Choroid plexus epithelial cell (primary cell): ENCODE results near the gene ZNF274.
"Not testable (repeated sequence)": the region's sequence is repeated elsewhere in the genome, so short reads cannot be mapped to it uniquely, and the experiment has no call there.

Experiments
- DNase-seq: peaks from one replicate; pipeline ENCODE4 v3.0.0-alpha.2; 2010; ENCODE audit warnings: low read depth
- H3K4me3 ChIP-seq: 2 replicates; pipeline ENCODE4 v1.5.1; 2011; ENCODE audit warnings: low read depth, mild to moderate bottlenecking, control low read depth, low read length, moderate library complexity
- TF ChIP-seq, protein P1 (sequence below): conservative IDR thresholded peaks from 2 replicates; pipeline ENCODE4 v1.5.1; 2011; ENCODE audit warnings: low read depth, mild to moderate bottlenecking, control low read depth, inconsistent platforms, low read length, moderate library complexity

ZNF274 gene

DNA sequence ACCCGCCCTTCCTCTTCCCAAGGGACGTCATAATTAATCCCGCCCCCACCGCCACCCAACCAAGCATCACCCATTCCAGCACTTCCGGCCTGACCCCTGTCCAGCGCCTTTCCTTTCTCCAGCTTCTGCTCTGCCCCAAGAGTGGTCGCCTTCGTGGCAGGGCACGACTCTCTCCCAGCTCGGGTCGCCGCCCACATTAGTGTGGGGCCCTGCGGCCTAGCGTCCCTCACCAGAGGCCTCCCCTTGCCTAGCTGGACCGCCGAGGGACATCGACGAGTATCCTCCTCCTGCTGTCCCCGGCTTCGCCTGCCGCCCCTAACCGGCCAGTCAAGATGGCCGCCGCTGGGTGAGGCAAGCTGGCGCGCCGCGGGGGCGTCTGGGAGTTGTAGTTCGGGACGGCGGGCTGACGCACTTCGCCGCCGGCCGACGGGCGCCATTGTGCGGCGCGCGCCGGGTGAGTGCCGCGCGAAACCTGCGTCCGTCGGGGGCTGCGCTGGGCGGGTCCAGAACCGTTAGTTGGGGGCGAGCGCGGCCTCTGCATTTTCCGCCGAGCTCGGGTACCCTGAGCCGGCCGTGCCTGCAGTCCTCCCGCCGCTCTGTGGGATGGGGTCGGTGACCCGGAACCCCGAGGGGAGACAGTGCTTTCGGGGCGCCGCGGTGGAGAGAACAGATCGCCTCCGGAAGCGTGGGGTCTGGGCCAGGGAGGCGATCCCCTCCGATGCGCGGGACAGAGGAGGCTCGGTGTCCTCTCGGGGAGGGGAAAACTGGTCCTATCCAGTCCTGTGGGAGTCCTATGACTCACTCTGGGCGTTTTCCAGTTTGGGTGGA is at the start of gene ZNF274:
TSS of gene ZNF274 (plus strand) at position 73 of the 828 bp plus-strand sequence. CDS start 905 bp downstream, outside the sequence.
- peak within 1 kb of the TSS; percentile 96 for H3K4me3 ChIP-seq
- TF ChIP-seq, protein P1, sequence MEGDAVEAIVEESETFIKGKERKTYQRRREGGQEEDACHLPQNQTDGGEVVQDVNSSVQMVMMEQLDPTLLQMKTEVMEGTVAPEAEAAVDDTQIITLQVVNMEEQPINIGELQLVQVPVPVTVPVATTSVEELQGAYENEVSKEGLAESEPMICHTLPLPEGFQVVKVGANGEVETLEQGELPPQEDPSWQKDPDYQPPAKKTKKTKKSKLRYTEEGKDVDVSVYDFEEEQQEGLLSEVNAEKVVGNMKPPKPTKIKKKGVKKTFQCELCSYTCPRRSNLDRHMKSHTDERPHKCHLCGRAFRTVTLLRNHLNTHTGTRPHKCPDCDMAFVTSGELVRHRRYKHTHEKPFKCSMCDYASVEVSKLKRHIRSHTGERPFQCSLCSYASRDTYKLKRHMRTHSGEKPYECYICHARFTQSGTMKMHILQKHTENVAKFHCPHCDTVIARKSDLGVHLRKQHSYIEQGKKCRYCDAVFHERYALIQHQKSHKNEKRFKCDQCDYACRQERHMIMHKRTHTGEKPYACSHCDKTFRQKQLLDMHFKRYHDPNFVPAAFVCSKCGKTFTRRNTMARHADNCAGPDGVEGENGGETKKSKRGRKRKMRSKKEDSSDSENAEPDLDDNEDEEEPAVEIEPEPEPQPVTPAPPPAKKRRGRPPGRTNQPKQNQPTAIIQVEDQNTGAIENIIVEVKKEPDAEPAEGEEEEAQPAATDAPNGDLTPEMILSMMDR = no peak
- DNase-seq = peak; percentile 97

DNA sequence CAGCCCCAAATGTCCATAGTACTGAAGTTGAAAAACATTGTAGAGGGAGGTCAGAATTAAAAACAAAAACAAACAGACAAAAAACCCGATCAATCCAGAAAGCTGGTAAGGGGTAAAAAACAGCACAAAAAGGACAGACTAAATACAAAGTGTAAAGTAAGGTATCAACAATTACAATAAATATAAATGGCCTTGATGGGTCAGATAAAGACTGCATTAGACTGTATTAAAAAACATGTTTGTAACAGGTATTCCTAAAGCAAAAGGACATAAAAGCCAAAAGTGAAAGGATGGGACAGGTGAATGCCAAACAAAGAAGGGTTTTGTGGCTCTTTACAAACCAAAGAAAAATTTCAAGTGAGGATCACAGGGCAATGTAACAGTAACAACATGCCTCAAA is 48.6 kb upstream of the ZNF274 start:
- TF ChIP-seq, protein P1 = no peak
- H3K4me3 ChIP-seq = no peak overlapping the region
- no peak for DNase-seq

DNA sequence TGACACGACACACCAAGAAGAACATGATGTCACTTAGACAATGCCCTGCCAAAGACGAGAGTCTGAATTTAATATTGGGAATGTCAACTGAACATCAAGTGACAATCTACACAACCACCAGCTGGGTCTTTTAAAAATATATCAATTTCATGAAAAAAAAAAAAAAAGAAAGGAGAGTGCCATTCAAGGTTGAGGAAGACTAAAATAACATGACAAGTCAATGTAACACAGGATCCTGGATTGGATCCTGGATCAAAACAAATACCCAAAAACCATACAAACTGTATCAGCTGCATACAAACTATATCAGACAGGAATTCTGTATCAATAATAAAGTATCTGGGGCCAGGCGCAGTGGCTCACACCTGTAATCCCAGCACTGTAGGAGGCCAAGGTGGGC is 37.0 kb upstream of the ZNF274 start:
- TF ChIP-seq, protein P1 = no peak
- no peak overlapping the region for H3K4me3 ChIP-seq
- DNase-seq = no peak

DNA sequence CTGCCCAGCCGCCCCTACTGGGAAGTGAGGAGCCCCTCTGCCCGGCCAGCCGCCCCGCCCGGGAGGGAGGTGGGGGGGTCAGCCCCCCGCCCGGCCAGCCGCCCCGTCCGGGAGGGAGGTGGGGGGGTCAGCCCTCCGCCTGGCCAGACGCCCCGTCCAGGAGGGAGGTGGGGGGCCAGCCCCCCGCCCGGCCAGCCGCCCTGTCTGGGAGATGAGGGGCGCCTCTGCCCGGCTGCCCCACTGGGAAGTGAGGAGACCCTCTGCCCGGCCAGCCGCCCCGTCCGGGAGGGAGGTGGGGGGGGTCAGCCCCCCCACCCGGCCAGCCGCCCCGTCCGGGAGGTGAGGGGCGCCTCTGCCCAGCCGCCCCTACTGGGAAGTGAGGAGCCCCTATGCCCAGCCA is 35.4 kb upstream of the ZNF274 start:
- not testable (repeated sequence) for H3K4me3 ChIP-seq, DNase-seq

DNA sequence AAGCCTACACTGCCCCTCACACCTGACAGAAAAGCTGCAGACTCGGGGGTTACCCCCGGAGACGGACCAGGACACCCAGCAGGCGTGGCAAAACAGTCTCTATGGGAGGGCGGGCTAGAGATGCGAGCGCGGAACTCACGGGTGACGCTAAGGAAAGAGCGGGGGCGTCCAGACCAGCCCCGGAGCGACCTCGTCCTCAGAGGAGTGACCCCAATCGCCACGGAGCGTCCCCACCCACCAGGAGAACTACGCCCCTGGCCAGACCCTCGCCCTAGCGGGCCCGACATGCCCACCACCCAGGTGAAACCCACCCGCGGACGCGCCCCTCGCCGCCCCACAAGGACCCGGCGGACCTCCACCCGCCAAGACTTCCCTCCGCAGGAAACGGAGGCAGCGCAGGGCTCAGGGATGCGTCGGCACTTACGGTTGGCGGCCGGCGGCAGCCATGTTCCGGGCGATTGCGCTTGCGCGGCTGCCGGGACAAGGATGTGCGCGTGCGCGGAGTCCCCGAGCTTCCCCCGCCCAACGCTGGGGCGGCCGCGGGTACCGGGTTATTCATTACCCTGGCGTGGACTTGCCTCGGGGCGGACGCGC is 32.4 kb upstream of the ZNF274 start, which contains the start of gene ZNF329:
TSS of gene ZNF329 (minus strand) at position 462 of the 594 bp plus-strand sequence. CDS start 21,286 bp downstream, outside the sequence.
- TF ChIP-seq, protein P1 = no peak
- H3K4me3 ChIP-seq = peak within 1 kb of the TSS; percentile 98
- DNase-seq = peak; percentile 82

DNA sequence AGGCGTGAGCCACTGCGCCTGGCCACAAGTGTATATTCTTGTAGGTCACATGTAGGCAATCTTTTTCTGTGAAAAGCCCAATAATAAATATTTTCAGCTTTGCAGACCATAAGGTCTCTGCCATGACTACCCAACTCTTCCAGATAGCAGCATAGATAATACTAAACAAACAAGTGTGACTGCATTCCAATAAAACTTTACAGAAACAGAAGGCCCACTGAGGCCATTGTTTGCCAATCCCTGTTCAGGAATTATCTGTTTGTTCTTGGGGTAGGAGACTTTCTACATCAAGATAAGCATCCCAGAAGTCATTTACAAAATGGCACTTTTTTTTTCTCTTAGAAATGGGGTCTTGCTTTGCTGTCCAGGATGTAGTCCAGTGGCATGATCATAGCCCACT is 29.5 kb upstream of the ZNF274 start:
- TF ChIP-seq, protein P1 = no peak
- no peak overlapping the region for H3K4me3 ChIP-seq
- no peak for DNase-seq

DNA sequence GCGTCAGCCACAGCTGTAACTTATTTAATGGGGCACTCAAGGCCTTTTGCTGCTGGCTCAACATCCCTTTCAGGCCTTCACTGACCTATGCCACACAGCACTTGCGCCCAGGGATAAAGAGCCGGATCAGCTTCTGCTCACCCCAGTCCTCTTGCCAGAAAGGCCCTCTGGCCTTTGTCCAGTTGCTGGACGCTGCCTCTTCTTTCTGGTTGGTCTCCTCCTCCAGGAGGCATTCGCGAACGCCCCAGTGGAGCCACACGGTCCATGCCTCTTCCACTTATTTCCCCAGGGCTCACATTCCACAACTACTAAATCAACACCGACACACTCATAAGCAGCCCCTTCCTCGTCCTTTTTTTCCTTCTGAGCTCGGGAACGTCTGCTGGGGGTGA is 28.6 kb upstream of the ZNF274 start:
- H3K4me3 ChIP-seq = peak overlapping the region; percentile 91
- TF ChIP-seq, protein P1 = no peak
- DNase-seq = peak; percentile 64
